HEK293 (cell line): ENCODE measurements around the gene AMMECR1.

ENCODE experiments used
- CTCF ChIA-PET: fragments of 350-600 bp; formaldehyde crosslinking; extraction: SDS; loops from one replicate; lab custom pipeline; 2021; ENCODE audit warnings: antibody characterized with exemption; lab: Yijun Ruan, JAX
- POLR2A ChIA-PET: fragments of 300-600 bp; formaldehyde crosslinking; extraction: SDS; loops from one replicate; lab custom pipeline; 2020; ENCODE audit warnings: antibody characterized with exemption, inconsistent platforms; lab: Yijun Ruan, JAX
- H3K27ac ChIP-seq: fragments of 200-500 bp; sonication (Bioruptor generic); 2 replicates; pipeline ENCODE4 v1.5.1; 2014; ENCODE audit warnings: low read depth, low read length, control low read depth, inconsistent platforms; ENCODE audit errors: extremely low read depth
- H3K36me3 ChIP-seq, 2 experiments: fragments of 200-500 bp in 1 of 2; sonication (Bioruptor generic) in 1 of 2; 1 replicate in 1 of 2; 2 replicates in 1 of 2; pipeline ENCODE4 v1.5.1; 2014 to 2017; ENCODE audit warnings: inconsistent platforms in 2 of 2, low read length in 2 of 2; ENCODE audit not compliant: control insufficient read depth in 2 of 2, insufficient read depth in 1 of 2
- H3K4me1 ChIP-seq: fragments of 200-500 bp; sonication (Bioruptor generic); 2 replicates; pipeline ENCODE4 v1.5.1; 2014; ENCODE audit warnings: mild to moderate bottlenecking, low read length, inconsistent platforms; ENCODE audit not compliant: control insufficient read depth, insufficient read depth
- H3K4me3 ChIP-seq: 2 replicates; pipeline ENCODE4 v1.5.1; 2011; ENCODE audit warnings: low read depth, mild to moderate bottlenecking, control low read depth, low read length, moderate library complexity
- H3K9me3 ChIP-seq: fragments of 200-500 bp; sonication (Bioruptor generic); 2 replicates; pipeline ENCODE4 v1.5.1; 2014; ENCODE audit warnings: low read depth, low read length, inconsistent platforms; ENCODE audit not compliant: control insufficient read depth, insufficient read depth
- ELK4 ChIP-seq: IDR thresholded peaks from 2 replicates; pipeline ENCODE4 v1.6.1; 2011; ENCODE audit warnings: mild to moderate bottlenecking, low read depth, low read length, borderline replicate concordance
- KLF17 ChIP-seq: fragments of 450-650 bp; formaldehyde crosslinking; IDR thresholded peaks from 2 replicates; pipeline ENCODE4 v1.5.1; 2016; ENCODE audit warnings: missing biosample characterization, missing genetic modification characterization
- KLF9 ChIP-seq: fragments of 450-650 bp; formaldehyde crosslinking; IDR thresholded peaks from 2 replicates; pipeline ENCODE4 v1.5.1; 2016; ENCODE audit warnings: missing biosample characterization, missing genetic modification characterization, low read depth
- MYNN ChIP-seq: fragments of 450-650 bp; formaldehyde crosslinking; IDR thresholded peaks from 2 replicates; pipeline ENCODE4 v1.5.1; 2016; ENCODE audit warnings: missing biosample characterization, missing genetic modification characterization, borderline replicate concordance
- SP3 ChIP-seq: fragments of 450-650 bp; formaldehyde crosslinking; IDR thresholded peaks from 2 replicates; pipeline ENCODE4 v1.5.1; 2016; ENCODE audit warnings: missing biosample characterization, missing genetic modification characterization
- TSHZ1 ChIP-seq: fragments of 450-650 bp; formaldehyde crosslinking; IDR thresholded peaks from 2 replicates; pipeline ENCODE4 v1.5.1; 2016; ENCODE audit warnings: missing biosample characterization, missing genetic modification characterization, borderline replicate concordance
- ZBTB7A ChIP-seq: fragments of 450-650 bp; formaldehyde crosslinking; IDR thresholded peaks from 2 replicates; pipeline ENCODE4 v1.5.1; 2016; ENCODE audit warnings: low read depth, missing biosample characterization, missing genetic modification characterization
- ZNF140 ChIP-seq: fragments of 450-650 bp; formaldehyde crosslinking; IDR thresholded peaks from 2 replicates; pipeline ENCODE4 v1.5.1; 2016; ENCODE audit warnings: missing biosample characterization, missing genetic modification characterization
- ZNF18 ChIP-seq: fragments of 450-650 bp; formaldehyde crosslinking; IDR thresholded peaks from 2 replicates; pipeline ENCODE4 v1.5.1; 2016; ENCODE audit warnings: missing biosample characterization, missing genetic modification characterization
- ZNF221 ChIP-seq: fragments of 450-650 bp; formaldehyde crosslinking; IDR thresholded peaks from 2 replicates; pipeline ENCODE4 v1.5.1; 2017; ENCODE audit warnings: missing biosample characterization, missing genetic modification characterization, borderline replicate concordance
- ZNF280D ChIP-seq: fragments of 450-650 bp; formaldehyde crosslinking; IDR thresholded peaks from 2 replicates; pipeline ENCODE4 v1.5.1; 2016; ENCODE audit warnings: missing biosample characterization, missing genetic modification characterization
- ZNF341 ChIP-seq: fragments of 450-650 bp; formaldehyde crosslinking; IDR thresholded peaks from 2 replicates; pipeline ENCODE4; 2016; ENCODE audit warnings: low read depth, missing biosample characterization, missing genetic modification characterization
- ZNF426 ChIP-seq: fragments of 450-650 bp; formaldehyde crosslinking; IDR thresholded peaks from 2 replicates; pipeline ENCODE4 v1.5.1; 2017; ENCODE audit warnings: missing biosample characterization, missing genetic modification characterization, mild to moderate bottlenecking, inconsistent platforms, moderate library complexity
- ZNF530 ChIP-seq: fragments of 450-650 bp; formaldehyde crosslinking; IDR thresholded peaks from 2 replicates; pipeline ENCODE4 v1.5.1; 2016; ENCODE audit warnings: low read depth, missing biosample characterization, missing genetic modification characterization
- ZNF549 ChIP-seq: fragments of 450-650 bp; IDR thresholded peaks from 2 replicates; pipeline ENCODE4 v1.5.1; 2018; ENCODE audit warnings: missing biosample characterization, missing genetic modification characterization, mild to moderate bottlenecking, inconsistent platforms, moderate library complexity
- ZNF571 ChIP-seq: fragments of 450-650 bp; formaldehyde crosslinking; IDR thresholded peaks from 2 replicates; pipeline ENCODE4 v1.5.0; 2017; ENCODE audit warnings: missing biosample characterization, missing genetic modification characterization
- ZNF670 ChIP-seq: fragments of 450-650 bp; formaldehyde crosslinking; IDR thresholded peaks from 2 replicates; pipeline ENCODE4 v1.5.1; 2016; ENCODE audit warnings: missing biosample characterization, missing genetic modification characterization, low read depth
- ZNF692 ChIP-seq: fragments of 450-650 bp; formaldehyde crosslinking; IDR thresholded peaks from 2 replicates; pipeline ENCODE4 v1.5.1; 2016; ENCODE audit warnings: missing biosample characterization, missing genetic modification characterization
- ZNF837 ChIP-seq: fragments of 450-650 bp; formaldehyde crosslinking; IDR thresholded peaks from 2 replicates; pipeline ENCODE4 v1.5.1; 2016; ENCODE audit warnings: missing biosample characterization, missing genetic modification characterization
- ZSCAN4 ChIP-seq: fragments of 450-650 bp; formaldehyde crosslinking; IDR thresholded peaks from 2 replicates; pipeline ENCODE4 v1.5.1; 2017; ENCODE audit warnings: missing biosample characterization, missing genetic modification characterization

Gene AMMECR1

GRCh38 chrX:110250847-110251246, 67.0 kb downstream of the AMMECR1 start:
- no peak overlapping the region for H3K4me3 ChIP-seq
- TF ChIP-seq ZNF221 (tag by site-specific recombination) (no peak), ZNF692 (tag by site-specific recombination) (no peak), ZNF837 (tag by site-specific recombination) (no peak), KLF17 (tag by site-specific recombination) (no peak), ELK4 (no peak), ZNF571 (tag by site-specific recombination) (no peak), ZNF140 (tag by site-specific recombination) (no peak), ZNF341 (no peak)
- TF ChIP-seq, all 188 proteins: peak for 0
- H3K4me1 ChIP-seq: no peaks in the 10 kb centered on the region
- ChIA-PET POLR2A (no interaction called here), CTCF (interaction anchor here (0.9 kb wide), 1 partner anchor 157 kb away, joined by 3 read pairs; no protein-coding TSS in a partner anchor)
- no peak overlapping the region for H3K27ac ChIP-seq
- H3K36me3 ChIP-seq: no peaks in the 10 kb centered on the region; a peak in 1 of 3 replicates
- H3K9me3 ChIP-seq: no peaks in the 10 kb centered on the region

- POLR2A ChIA-PET: no interaction called here
- no peak overlapping the region for H3K4me3 ChIP-seq
- CTCF ChIA-PET: interaction anchor here (0.9 kb wide), 1 partner anchor 102 kb away, joined by 8 read pairs; no protein-coding TSS in a partner anchor
- H3K36me3 ChIP-seq: no peaks in the 10 kb centered on the region
- no peaks in the 10 kb centered on the region for H3K4me1 ChIP-seq
- no peak overlapping the region for H3K27ac ChIP-seq
- no peaks in the 10 kb centered on the region for H3K9me3 ChIP-seq
- TF ChIP-seq ZNF18 (tag by site-specific recombination) (no peak), MYNN (tag by site-specific recombination) (no peak), ZNF280D (no peak), ZNF670 (tag by site-specific recombination) (no peak), TSHZ1 (tag by site-specific recombination) (no peak), ZNF530 (tag by site-specific recombination) (no peak), SP3 (tag by site-specific recombination) (no peak), ZNF549 (tag by site-specific recombination) (no peak), ZBTB7A (no peak), ZNF426 (tag by site-specific recombination) (no peak), ZSCAN4 (tag by site-specific recombination) (no peak), KLF9 (tag by site-specific recombination) (no peak)
These were observed 69.3 kb downstream of the AMMECR1 start for GRCh38 chrX:110248578-110248977.
